ENCODE results near the gene IDH3B.

IDH3B gene

GRCh38 chr20:2692886-2693285 lies 28.9 kb upstream of the IDH3B start:
- no peak for DNase-seq
- Histone ChIP-seq H3K4me3 (ENCODE audit: low read depth, low read length) (no peak overlapping the region; the same call in 1 of the 2 replicates), H3K27me3 (ENCODE audit: insufficient read depth, low read depth, severe bottlenecking) (no peaks in the 10 kb centered on the region), H3K9me3 (ENCODE audit: severe bottlenecking) (no peaks in the 10 kb centered on the region), H3K36me3 (no peaks in the 10 kb centered on the region; the same call in 1 of the 2 replicates), H3K27ac (no peak overlapping the region)
- TF ChIP-seq CTCF (IDR thresholded peaks at IDR 0.05; ENCODE audit: low read depth, low read length), result no peak

DNA sequence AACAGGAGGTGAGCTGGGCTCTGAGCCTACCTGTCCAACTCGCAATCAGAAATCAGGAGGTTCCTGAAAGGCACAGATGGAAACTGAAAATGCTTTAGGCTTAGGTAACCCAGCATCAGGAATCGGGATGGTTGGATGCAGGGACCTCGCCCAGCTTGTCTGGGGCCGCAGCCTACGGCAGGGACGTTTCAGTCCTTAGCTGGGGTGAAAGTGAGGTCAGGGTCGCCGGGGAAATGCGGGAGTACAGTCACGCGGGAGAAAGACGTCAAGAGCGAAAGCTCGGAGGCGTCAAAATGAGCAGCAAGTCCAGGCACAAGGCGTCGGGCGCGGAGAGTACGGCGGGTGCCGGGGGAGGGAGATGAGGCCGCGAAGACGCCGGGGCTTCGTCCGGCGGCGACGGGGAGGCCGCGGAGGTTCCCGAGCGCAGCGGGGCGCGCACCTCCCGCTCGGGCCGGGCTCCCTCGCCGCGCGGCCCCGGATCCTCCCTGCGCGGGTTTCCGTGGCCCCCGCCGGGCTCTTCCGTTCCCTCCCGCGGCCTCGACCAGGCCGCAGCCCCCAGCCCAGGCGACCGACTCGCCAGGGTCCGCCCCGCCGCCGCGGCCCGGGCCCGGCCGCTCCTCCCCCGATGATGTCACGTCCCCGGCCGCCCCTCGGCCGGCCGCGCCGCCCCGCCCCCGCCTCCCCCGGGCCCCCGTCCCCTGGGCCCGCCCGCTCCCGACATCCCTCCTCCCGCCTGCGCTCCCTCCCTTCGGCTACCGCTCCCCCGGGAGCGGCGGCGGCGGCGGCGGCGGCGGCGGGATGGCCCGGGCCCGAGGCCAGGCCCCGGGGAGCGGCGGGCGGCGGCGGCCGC lies 28.2 kb upstream of the IDH3B start, which contains the start of gene EBF4:
Gene EBF4 (plus strand): TSS at position 745 of the 850 bp plus-strand sequence. CDS start 866 bp downstream, outside the sequence.
- peak within 1 kb of the TSS; percentile 59 for H3K4me3 ChIP-seq (ENCODE audit: low read depth, low read length)
- H3K9me3 ChIP-seq (ENCODE audit: severe bottlenecking), result no peaks in the 10 kb centered on the region
- no peaks in the 10 kb centered on the region for H3K27me3 ChIP-seq (ENCODE audit: insufficient read depth, low read depth, severe bottlenecking)
- H3K27ac ChIP-seq, result peak within 1 kb of the TSS; percentile 64
- no peaks in the 10 kb centered on the region; the same call in 1 of the 2 replicates for H3K36me3 ChIP-seq
- peak; percentile 75 for DNase-seq
- TF ChIP-seq CTCF (IDR thresholded peaks at IDR 0.05; ENCODE audit: low read depth, low read length), result no peak

DNA sequence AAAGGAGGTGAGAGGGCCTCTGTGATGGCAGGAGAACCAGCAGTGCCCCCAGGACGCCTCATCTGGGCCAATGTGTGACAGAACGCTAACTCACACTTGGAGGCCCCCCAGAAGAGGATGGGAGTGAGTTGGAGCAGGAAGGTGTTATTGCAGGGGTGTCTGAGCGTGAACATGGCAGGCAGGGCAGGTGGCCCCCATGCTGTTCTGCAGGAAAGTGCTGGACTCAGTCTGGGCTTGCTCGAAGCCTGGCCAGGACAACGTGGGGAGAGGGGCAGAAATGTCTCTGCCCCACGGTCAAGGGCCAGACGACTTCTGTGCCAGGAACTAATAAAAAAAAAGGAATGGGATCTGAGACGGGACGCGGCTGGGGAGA lies 27.6 kb upstream of the IDH3B start:
- no peaks in the 10 kb centered on the region for H3K27me3 ChIP-seq (ENCODE audit: insufficient read depth, low read depth, severe bottlenecking)
- no peak for TF ChIP-seq CTCF (IDR thresholded peaks at IDR 0.05; ENCODE audit: low read depth, low read length)
- DNase-seq, result no peak
- H3K27ac ChIP-seq, result no peak overlapping the region
- peak overlapping the region; percentile 47 for H3K4me3 ChIP-seq (ENCODE audit: low read depth, low read length)
- no peaks in the 10 kb centered on the region; the same call in 1 of the 2 replicates for H3K36me3 ChIP-seq
- no peaks in the 10 kb centered on the region for H3K9me3 ChIP-seq (ENCODE audit: severe bottlenecking)

- Histone ChIP-seq H3K27me3 (ENCODE audit: insufficient read depth, low read depth, severe bottlenecking) (no peaks in the 10 kb centered on the region), H3K36me3 (no peaks in the 10 kb centered on the region; the same call in 1 of the 2 replicates), H3K9me3 (ENCODE audit: severe bottlenecking) (no peaks in the 10 kb centered on the region), H3K4me3 (ENCODE audit: low read depth, low read length) (no peak overlapping the region), H3K27ac (no peak overlapping the region)
- DNase-seq, result no peak
- TF ChIP-seq CTCF (IDR thresholded peaks at IDR 0.05; ENCODE audit: low read depth, low read length), result no peak
Measured at GRCh38 chr20:2691127-2691526, 27.1 kb upstream of the IDH3B start.

- no peak overlapping the region for H3K27ac ChIP-seq
- H3K4me3 ChIP-seq (ENCODE audit: low read depth, low read length), result no peak overlapping the region
- no peak for TF ChIP-seq CTCF (IDR thresholded peaks at IDR 0.05; ENCODE audit: low read depth, low read length)
- no peaks in the 10 kb centered on the region for H3K27me3 ChIP-seq (ENCODE audit: insufficient read depth, low read depth, severe bottlenecking)
- no peaks in the 10 kb centered on the region for H3K36me3 ChIP-seq
- no peaks in the 10 kb centered on the region for H3K9me3 ChIP-seq (ENCODE audit: severe bottlenecking)
- DNase-seq, result no peak
Measured at GRCh38 chr20:2690718-2691117, 26.7 kb upstream of the IDH3B start.

Data from WERI-Rb-1 (cell line).